Activated T-cell treated with anti-CD3 and anti-CD28 coated beads for 24 hours (primary cell): ENCODE measurements around the gene GSK3A.
A peak's percentile ranks its signal among the peaks of the same experiment; 100 is the strongest.

Source experiments
- DNase-seq: peaks from one replicate; pipeline ENCODE4 v3.0.0-alpha.2; 2020; ENCODE audit warnings: low read depth

Gene GSK3A

GRCh38 chr19:42224940-42225717, 17.3 kb downstream of the GSK3A start:
- no peak for DNase-seq

DNA sequence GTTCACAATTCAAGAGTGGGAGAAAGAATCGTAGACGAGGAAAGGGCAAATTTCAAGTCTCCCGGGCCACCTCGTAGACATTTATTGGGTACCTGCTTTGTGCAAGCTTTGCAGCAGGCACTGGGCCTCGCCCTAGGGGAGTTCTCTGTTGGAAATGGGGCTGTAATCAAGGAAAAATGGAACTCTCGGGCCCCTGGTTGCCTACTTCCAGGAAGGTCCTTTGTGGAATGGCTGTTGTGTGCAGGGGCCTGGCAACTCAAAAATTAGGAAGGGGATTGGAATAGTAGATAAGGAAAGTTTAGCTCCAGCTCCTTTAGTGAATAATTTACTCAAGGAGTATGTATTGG, 21.7 kb downstream of the GSK3A start:
- no peak for DNase-seq

DNA sequence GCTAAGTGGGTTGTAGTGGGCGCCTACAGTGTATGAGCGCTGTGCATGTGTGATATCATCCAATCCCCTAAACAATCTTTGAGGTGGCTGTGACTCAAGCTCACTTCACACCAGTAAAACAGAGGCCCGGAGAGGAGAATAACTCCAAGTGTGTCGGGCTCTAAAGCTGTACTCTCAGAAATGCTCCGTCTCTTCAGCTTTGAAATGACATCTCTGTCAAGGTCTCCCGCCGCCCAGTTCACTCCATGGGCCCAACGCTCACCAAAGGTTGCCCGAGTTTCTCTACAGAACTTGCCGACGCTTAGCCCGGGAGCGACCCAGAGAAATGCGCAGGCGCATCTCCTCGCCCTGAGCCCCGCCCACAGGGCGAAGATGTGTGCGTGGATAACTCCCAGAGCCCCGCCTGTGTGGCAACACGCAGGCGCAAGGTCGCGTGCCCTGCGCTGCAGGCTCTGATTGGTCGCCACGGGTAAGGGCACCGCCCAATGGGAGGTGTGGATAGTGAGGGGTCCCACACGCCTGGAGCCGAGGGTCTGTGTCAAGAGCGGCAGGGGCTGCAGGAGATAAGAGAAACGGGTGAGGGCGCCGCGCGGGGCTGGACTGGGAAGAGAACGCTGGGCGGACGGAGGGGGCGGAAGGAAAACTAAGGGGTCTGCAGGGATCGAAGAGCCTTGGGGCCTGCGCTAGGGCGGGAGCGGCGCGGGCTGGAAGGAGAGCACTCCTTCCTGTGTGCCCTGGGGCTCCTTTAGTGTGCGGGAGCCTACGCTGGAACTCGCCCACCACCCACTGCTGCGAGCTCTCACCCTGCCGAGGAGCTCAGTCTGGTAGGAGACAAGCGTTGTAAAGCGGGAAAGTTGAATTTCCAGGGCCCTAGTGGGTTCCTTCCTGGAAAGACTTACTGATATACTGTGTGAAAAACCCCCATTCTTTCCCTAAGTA, 22.3 kb downstream of the GSK3A start, which contains the start of gene ZNF526:
Gene ZNF526 (plus strand): TSS at position 501 of the 939 bp plus-strand sequence. CDS start 4,092 bp downstream, outside the sequence.
- peak; percentile 97 for DNase-seq

DNA sequence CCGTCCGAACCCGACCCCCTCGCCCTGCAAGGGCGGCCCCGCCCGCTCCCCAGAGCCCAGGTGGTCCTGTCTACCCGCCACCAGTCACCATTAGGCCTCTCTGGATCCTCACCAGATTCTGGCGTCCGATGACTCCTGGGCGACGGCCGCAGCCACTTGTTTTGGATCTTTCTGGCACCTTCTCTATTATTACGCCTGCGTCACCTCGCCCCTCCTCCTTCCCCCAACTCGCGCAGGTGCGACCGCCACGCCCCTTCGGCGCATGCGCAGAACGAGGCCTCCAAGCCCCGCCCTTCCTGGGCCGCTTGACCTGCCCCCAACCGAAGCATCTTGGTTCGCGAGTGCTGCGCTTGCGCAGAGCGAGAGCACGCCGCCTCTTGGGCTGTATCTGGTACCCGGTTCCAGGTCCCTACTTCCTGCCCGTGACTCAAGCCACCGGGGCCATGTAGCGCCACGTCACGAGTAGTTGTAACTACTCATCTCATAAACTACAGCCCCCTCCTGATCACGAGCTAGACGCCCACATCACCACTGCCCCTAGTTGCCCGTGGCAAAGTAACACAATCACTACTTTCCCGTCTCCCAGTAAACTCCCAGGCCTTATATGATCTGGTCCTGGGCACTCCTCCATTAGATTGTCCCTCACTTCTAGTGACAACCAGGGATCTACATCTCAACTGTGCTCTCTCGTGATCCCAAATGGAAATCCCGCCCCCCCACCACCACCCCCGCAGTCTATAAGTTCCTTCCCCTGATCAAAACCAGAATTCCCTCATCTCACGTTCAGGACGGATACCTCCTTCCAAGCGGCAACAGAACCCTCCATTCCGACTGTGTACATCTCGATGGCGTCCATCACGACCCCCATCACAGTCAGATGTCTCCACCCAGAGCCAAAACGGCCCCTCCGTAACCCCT, 24.6 kb downstream of the GSK3A start, which contains the start of gene DEDD2:
Gene DEDD2 (minus strand): TSS at position 158 of the 918 bp plus-strand sequence. CDS start 670 bp downstream, outside the sequence.
- DNase-seq, result peak; percentile 100

DNA sequence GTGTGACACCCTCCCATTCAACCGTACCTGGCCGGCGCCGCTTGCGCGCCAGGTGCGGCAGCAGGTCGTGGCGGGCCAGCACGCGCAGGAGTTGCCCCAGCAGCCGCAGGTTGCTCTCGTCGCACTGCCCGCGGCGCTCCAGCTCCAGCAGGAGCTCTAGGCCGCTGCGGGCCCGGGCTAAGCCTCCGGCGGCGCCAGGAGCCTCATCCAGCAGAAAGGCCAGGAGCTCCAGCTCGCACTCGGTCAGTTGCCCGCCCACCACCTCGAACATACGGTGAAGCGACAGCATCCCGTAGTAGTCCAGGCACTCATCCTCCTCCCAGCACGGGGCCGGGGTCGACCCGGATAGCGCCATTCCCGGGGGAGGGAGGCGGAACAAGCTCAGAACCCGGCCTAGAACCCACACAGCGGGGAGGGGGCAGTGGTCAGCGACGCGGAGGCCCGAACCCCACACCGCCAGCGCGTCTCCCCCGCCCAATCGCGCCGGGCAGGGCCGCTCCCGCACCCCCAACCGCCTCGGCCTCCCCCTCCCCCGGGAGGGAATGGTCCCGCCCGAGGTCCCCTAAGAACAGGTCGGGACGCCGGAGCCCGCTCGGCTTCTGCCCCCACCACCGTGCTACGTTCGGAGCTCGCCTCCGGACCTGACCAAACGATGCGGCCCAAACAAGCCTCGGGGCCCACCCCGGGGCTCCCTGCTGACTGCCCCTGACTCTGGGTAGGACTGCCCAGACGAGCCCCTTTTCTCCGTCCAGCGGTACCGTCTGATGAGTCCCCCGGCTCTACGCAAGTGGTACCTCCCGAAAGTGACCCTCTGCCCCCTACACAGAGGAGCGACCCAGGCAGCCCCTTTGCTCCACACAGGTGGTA, 25.5 kb downstream of the GSK3A start:
- no peak for DNase-seq

DNA sequence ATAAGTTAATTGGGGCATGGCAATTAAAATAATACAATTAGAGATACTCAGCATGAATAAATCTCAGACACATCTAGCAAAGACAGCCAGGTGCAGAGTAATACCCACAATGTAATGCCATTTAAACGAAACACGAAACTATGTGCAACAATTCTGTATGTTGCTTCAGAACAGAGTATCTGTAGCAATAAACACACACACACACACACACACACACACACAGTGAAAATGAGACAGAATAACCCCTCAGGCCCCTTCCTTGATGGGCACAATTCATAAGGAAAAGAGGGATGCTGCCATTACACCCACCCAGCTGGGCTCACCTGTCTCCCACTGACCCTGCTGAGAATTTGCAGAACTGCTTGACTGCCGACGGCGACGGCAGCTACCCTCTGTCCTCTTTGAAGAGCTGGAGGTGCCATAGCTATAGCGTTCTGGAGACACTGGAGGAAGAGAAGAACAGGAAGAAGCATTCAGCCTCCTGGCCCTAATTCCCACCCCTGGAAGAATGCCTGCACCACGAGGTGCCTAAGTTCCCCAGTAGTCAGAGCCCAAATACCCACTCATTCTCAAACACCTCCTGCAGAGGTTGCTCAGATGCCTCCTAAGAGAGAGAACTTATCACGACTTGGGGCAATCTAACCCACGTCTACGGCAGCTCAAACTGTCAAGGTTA, 27.5 kb downstream of the GSK3A start:
- DNase-seq, result no peak

DNA sequence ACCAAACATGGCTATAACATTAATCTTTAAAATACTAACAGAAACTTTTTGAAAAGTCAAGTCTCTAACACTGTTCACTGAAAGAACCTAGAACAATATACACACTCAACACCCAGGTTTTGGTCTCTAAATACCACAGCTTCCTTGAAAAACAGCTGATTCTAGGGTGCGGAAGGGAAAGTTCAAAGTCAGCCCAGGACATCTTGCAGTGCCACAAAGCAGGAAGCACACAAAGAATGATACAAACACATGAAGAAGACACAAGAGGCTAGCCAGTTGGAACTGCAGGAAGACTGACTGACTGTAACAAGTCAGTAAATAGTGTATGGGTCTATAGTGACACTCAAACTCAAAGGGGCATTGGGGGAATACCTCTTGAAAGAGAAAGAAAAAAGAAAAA, 29.5 kb downstream of the GSK3A start:
- DNase-seq, result no peak

DNA sequence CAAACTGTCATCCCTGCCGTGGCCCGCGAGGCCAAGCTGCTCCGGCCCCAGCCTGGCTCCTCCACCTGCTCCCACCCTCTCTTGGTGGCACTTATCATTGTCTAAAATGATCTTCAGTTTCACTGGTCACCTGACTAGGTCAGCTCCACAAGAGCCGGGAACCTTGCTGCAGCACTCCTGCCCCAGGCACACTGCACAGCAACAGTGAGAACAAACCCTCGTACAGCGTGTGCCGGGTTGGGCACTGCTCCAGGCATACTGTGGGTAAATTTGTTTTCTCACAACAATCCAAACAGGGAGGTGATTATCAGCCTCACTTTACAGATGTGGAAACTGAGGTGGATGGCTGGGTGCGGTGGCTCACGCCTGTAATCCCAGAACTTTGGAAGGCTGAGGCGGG, 33.8 kb downstream of the GSK3A start:
- DNase-seq, result no peak

DNA sequence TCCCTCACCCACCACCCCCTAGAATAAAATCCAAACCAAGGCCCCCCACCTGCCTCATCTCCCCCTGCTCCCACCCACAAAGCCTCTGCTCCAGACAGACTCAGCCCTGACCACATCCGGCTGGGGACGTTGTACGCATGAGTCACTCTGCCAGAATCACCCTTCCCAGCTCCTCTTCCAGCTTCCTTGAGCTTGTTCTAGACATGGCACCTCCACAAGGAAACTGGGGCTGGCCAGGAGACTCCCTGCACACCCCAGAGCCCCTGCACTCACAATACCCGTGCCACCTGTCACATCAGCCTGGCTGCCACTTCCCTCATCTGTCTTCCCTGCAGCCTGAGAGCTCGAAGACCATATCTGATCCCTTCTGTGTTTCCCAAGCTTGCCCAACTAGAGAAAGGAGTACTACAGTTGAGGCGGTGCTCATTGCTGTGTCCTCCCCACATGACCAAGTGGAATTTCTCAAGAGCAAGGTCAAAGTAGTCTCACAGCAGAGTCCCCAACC, 34.6 kb downstream of the GSK3A start:
- no peak for DNase-seq

DNA sequence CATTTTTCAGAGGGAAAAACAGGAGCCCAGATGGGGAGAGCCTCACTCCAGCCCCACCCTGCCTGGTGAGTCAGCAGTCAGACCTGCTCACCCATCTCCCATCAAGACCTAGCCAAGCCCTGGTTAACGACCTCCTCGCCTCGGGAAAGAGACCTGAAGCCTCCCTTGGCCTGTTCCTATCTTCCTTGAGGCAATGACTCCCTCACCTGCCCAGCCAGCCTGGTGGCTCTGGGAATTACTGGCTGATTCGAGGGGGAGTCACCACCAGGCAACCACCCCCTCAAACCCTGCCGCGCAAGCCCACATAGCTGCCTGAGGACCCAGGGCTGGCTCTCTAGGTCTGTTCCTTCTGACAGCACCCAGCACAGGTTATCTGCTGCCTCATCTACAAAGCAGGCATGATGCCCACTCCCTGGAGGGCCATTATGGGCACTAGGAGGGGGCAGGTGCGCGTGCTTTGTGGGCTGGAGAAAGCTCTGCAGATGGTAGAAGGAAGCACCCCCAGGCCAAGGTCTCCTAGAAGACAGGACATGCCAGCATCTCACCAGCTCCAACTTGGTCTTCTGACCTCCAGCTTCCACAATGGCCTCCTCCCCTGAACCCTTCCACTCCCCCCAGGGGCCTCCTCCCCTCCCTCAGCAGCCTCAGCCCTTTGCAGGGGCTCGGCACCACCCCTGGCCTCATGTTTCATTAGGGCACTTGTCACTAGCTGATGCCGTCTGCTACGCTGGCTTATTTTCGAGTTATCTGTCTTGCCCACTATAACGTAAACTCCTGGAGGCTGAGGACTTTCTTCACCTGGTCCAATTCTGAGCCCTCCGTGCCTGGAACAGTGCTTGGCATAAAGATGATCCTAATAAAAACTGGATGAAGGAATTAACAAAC, 35.3 kb downstream of the GSK3A start:
- DNase-seq, result no peak

GRCh38 chr19:42204664-42205063, 37.7 kb downstream of the GSK3A start:
- no peak for DNase-seq

DNA sequence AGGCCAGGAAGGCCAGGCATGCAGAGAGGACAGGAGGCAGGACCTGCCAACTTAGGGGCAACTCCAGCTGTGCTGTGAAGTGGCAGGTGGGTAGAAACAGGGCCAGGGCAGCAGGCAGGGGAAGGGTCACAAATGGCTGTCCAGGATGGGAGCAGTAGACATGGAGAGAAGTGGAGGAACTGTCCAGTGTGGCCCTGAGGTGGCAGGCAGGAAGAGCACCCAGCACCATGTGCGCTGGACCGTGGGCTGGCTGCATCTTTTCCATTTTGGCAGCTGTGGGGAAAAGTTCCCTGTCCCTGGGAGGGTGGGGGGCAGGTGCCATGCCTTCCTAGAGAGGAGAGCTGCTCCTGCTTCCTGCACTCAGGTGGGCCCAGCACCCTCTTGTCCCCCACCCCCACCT, 38.7 kb downstream of the GSK3A start:
- DNase-seq, result no peak

- no peak for DNase-seq
Measured at GRCh38 chr19:42202290-42202880, 40.0 kb downstream of the GSK3A start.

GRCh38 chr19:42201489-42202289, 40.7 kb downstream of the GSK3A start:
- no peak for DNase-seq

DNA sequence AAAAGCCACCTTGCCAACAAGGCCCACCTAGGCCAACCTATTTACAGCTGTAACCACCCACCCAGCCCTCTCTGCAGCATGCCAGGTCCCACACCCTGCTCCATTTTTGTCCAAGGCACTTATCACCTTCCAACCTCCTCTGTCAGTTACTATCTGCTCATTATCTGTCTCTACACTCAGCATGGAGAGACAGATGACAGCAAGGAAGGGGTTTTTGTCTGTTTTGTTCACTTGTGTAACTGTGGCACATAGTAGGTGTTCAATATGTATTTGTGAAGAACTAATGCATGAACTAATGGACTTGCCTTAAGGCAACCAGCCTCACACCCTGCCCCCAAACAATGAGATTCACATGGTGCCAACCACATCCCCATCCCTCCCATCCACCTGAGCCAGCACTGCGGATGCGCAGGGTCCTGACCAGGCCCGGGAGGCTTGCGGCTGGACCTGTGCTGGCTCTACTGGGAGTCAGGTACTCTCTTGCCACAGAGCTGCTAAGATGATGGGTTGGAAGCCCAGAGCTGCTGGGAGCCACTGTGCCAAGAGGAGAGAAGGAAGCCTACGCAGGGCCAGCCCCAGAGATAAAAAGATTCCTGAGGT, 42.2 kb downstream of the GSK3A start:
- no peak for DNase-seq

GRCh38 chr19:42199440-42200115, 42.8 kb downstream of the GSK3A start:
- DNase-seq, result peak; percentile 37
